ENCODE results near the gene GYS1. TPM values are rescaled to one million over a fixed set of nuclear protein-coding genes. Genes with fewer than 3 reads are reported as not detected.
"Not testable (repeated sequence)": the region's sequence is repeated elsewhere in the genome, so short reads cannot be mapped to it uniquely, and the experiment has no call there.

GYS1 gene
- total RNA-seq, 4 donors from 2014 or later: 16.4 to 33.3 (median 20.5) TPM

DNA sequence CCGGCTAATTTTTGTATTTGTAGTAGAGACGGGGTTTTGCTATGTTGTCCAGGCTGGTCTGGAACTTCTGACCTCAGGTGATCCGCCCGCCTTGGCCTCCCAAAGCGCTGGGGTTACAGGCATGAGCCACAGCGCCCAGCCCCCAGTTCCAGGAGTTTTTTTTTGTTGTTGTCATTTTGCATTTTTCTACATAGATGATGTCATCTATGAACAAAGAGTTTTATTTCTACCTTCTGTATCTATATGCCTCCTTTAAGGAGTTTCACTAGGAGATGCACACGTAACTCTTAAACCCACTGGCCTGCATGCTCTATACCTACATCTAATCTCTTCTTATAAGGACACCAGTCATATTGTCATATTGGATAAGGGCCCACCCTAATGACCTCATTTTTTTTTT, 54.9 kb downstream of the GYS1 start:
- no peak for TF ChIP-seq POLR2A (IDR thresholded peaks at IDR 0.05)
- TF ChIP-seq, protein P1, sequence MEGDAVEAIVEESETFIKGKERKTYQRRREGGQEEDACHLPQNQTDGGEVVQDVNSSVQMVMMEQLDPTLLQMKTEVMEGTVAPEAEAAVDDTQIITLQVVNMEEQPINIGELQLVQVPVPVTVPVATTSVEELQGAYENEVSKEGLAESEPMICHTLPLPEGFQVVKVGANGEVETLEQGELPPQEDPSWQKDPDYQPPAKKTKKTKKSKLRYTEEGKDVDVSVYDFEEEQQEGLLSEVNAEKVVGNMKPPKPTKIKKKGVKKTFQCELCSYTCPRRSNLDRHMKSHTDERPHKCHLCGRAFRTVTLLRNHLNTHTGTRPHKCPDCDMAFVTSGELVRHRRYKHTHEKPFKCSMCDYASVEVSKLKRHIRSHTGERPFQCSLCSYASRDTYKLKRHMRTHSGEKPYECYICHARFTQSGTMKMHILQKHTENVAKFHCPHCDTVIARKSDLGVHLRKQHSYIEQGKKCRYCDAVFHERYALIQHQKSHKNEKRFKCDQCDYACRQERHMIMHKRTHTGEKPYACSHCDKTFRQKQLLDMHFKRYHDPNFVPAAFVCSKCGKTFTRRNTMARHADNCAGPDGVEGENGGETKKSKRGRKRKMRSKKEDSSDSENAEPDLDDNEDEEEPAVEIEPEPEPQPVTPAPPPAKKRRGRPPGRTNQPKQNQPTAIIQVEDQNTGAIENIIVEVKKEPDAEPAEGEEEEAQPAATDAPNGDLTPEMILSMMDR (IDR thresholded peaks at IDR 0.05): no peak
- no peak overlapping the region for H3K4me3 ChIP-seq (ENCODE audit: low read depth, poor library complexity, severe bottlenecking)
- DNase-seq (ENCODE audit: low spot score in 2 of 2): no peak
- WGBS, 2 donors: 88 to 89% methylated on average over 7 of the region's 7 CpGs
- intact Hi-C loops (cut with DNase I; ENCODE audit: low total_unique reads): no loop called here

DNA sequence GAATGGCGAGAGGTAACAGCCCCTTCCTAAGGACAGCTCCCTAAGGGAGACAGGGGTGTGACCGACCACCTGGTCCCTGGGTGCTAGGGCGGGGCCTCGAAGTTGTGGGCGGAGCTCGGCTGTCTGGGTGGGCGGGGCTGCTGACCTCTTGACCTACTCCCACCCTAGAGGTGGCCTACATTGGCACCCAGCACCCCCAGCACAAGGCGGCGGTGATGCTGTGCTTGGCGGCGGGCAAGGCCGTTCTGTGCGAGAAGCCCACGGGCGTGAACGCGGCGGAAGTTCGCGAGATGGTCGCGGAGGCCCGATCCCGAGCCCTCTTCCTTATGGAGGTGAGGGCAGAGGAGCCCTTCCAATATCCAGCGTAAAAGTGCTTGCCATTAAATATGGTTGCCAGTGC, 57.2 kb downstream of the GYS1 start:
- intact Hi-C loops (cut with DNase I; ENCODE audit: low total_unique reads): no loop called here
- WGBS, 2 donors: 95 to 97% methylated on average over 25 of the region's 25 CpGs
- no peak for TF ChIP-seq POLR2A (IDR thresholded peaks at IDR 0.05)
- TF ChIP-seq, protein P1 (IDR thresholded peaks at IDR 0.05): no peak
- H3K4me3 ChIP-seq (ENCODE audit: low read depth, poor library complexity, severe bottlenecking): no peak overlapping the region
- no peak for DNase-seq (ENCODE audit: low spot score in 2 of 2)

DNA sequence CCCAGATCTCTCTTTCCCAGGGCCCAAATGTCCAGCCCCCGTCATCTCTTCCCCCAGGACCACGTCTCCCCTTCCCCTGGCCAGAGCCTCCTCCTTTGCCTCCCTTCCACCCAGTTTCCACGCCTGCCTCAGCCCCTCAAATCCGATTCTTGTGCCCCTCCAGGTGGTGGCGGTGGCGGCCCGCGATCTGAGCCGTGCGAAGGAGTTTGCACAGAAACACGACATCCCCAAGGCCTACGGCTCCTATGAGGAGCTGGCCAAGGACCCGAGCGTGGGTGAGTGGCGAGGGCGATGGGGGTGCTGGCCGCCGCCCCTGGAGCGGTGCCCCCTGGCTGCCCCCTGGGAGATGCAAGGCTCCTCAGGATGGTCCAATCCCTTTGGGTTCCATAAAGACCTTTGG, 58.3 kb downstream of the GYS1 start:
- H3K4me3 ChIP-seq (ENCODE audit: low read depth, poor library complexity, severe bottlenecking): no peak overlapping the region
- intact Hi-C loops (cut with DNase I; ENCODE audit: low total_unique reads): no loop called here
- DNase-seq (ENCODE audit: low spot score in 2 of 2): no peak
- TF ChIP-seq, protein P1 (IDR thresholded peaks at IDR 0.05): no peak
- no peak for TF ChIP-seq POLR2A (IDR thresholded peaks at IDR 0.05)
- WGBS, 2 donors: 85 to 92% methylated on average over 19 of the region's 19 CpGs

DNA sequence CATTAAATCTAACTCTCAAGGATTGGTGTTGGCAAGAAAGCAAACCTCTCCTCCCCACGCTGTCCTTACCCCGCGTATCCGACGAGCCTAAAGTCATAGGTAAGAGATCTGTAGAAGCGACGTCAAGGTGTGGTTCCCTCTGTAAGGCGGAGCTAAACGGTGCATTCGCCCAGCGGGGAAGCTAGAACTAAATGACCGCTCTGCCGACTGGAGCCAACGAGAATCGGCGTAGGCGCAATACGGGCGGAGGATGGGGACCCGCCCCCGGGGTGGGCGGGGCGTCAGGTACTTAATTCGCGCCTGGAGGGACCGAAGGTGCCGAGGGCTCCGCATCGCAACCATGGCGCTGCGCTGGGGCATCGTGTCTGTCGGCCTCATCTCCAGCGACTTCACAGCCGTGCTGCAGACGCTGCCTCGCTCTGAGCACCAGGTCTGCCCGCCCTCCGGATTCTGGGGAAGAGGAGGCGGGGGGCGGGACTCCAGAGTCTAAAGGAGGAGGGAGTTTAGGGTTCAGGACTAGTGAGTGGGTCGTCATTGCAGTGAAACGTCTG, 59.7 kb downstream of the GYS1 start, which contains the start of gene DHDH:
Gene DHDH, plus strand, starts transcription at position 318 of the 551 bp plus-strand sequence. Its CDS starts 23 bp downstream, at position 341.
- intact Hi-C loops (cut with DNase I; ENCODE audit: low total_unique reads): no loop called here
- WGBS, 2 donors: 1% methylated on average over 17 to 43 of the region's 43 CpGs
- peak; percentile 57 to 94 for DNase-seq (ENCODE audit: low spot score in 2 of 2)
- TF ChIP-seq, protein P1 (IDR thresholded peaks at IDR 0.05): no peak
- TF ChIP-seq POLR2A (IDR thresholded peaks at IDR 0.05): no peak
- H3K4me3 ChIP-seq (ENCODE audit: low read depth, poor library complexity, severe bottlenecking): no peak within 1 kb of the TSS

DNA sequence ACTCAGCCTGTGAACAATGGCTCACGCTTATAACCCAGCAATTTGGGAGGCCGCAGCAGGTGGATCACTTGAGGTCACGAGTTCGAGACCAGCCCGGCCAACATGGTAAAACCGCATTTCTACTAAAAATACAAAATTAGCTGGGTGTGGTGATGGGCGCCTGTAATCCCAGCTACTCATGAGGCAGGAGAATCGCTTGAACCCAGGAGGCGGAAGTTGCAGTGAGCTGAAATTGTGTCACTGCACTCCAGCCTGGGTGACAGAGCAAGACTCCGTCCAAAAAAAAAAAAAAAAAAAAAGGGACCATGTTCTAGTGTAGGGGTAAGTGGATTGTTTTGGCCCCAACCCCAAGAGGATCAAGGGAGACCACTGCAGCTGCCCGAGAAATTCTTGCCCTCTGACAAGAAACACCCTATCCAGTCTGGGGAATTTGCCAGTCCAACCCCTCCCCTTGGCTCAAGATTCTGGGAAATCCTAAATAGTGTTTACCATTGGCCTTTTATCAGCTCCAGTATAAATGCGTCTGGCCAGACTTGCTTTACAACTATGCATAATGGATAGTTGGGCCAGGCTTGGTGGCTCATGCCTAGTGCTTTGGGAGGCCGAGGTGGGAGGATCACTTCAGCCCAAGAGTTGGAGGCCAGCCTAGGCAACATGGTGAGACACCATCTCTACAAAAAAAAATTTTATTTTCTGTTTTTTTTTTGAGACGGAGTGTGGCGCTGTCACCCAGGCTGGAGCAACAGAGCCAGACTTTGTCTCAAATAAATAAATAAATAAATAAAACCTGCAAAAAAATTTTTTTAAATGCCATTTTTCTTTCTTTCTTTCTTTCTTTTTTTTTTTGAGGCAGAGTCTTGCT, 64.7 kb downstream of the GYS1 start:
- no peak for TF ChIP-seq POLR2A (IDR thresholded peaks at IDR 0.05)
- TF ChIP-seq, protein P1 (IDR thresholded peaks at IDR 0.05): no peak
- H3K4me3 ChIP-seq (ENCODE audit: low read depth, poor library complexity, severe bottlenecking): no peak overlapping the region
- DNase-seq (ENCODE audit: low spot score in 2 of 2): no peak
- WGBS, 2 donors: 65 to 70% methylated on average over 15 of the region's 15 CpGs
- intact Hi-C loops (cut with DNase I; ENCODE audit: low total_unique reads): no loop called here

DNA sequence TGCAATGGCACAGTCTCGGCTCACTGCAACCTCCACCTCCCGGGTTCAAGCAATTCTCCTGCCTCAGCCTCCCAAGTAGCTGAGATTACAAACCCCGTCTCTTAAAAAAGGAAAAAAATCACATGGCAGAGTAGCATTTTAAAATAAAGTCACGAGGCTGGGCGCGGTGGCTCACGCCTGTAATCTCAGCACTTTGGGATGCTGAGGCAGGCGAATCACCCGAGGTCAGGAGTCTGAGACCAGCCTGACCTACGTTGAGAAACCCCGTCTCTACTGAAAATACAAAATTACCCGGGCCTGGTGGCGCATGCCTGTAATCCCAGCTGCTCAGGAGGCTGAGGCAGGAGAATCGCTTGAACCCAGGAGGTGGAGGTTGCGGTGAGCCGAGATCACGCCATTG, 65.4 kb downstream of the GYS1 start:
- DNase-seq (ENCODE audit: low spot score in 2 of 2); intact Hi-C loops (cut with DNase I; ENCODE audit: low total_unique reads); H3K4me3 ChIP-seq (ENCODE audit: low read depth, poor library complexity, severe bottlenecking): not testable (repeated sequence)
- WGBS, 2 donors: 82 to 85% methylated on average over 17 of the region's 17 CpGs

Data from lower leg skin (tissue), 4 donors.